ENCODE measurements around the gene KLHL6. TPM values are rescaled to one million over a fixed set of nuclear protein-coding genes. Genes with fewer than 3 reads are reported as not detected.
"Not testable (repeated sequence)": the region's sequence is repeated elsewhere in the genome, so short reads cannot be mapped to it uniquely, and the experiment has no call there.

KLHL6 gene
- polyA plus RNA-seq, 1 of the 3 experiments (the other 2 are of a cell fraction): not detected

GRCh38 chr3:183513046-183513706 lies 42.3 kb downstream of the KLHL6 start:
- CTCF ChIA-PET: interaction anchor here (0.7 to 1.2 kb wide), 2 partner anchors 11 to 224 kb away, joined by 3 read pairs; no protein-coding TSS in a partner anchor
- no peaks in the 10 kb centered on the region for H3K4me1 ChIP-seq (ENCODE audit: control insufficient read depth in 1 of 2, insufficient read depth in 2 of 2, low read depth in 1 of 2, low read length in 1 of 2)
- no peak overlapping the region for H3K27ac ChIP-seq (ENCODE audit: low read depth in 2 of 2, low read length in 1 of 2)
- no peaks in the 10 kb centered on the region for H3K36me3 ChIP-seq (replicated peaks in 1 of 2; ENCODE audit: control insufficient read depth in 1 of 2, insufficient read depth in 2 of 2, low read length in 1 of 2)
- H2AFZ ChIP-seq (ENCODE audit: low read depth): no peak overlapping the region
- H3K4me3 ChIP-seq (ENCODE audit: low read depth in 2 of 2, low read length in 1 of 2): no peak overlapping the region
- H3K9ac ChIP-seq: no peak overlapping the region
- H3K4me2 ChIP-seq: no peak overlapping the region
- H3K79me2 ChIP-seq (ENCODE audit: insufficient read depth): no peaks in the 10 kb centered on the region
- TF ChIP-seq NFIC (IDR thresholded peaks at IDR 0.05; ENCODE audit: borderline replicate concordance): no peak
- no peaks in the 10 kb centered on the region for H4K20me1 ChIP-seq (ENCODE audit: insufficient read depth)
- H3K27me3 ChIP-seq (ENCODE audit: insufficient read depth): peaks cover 6% of the 10 kb centered on the region; the same call in 1 of the 2 replicates
- H3F3A ChIP-seq (replicated peaks; ENCODE audit: insufficient read depth): no peaks in the 10 kb centered on the region
- H3K9me2 ChIP-seq: no peaks in the 10 kb centered on the region
- POLR2A ChIA-PET: no interaction called here
- no peaks in the 10 kb centered on the region for H3K9me3 ChIP-seq
- no peak for DNase-seq
- 72% methylated on average over 6 of the region's 6 CpGs for WGBS (ENCODE audit: low lambda C conversion rate)

DNA sequence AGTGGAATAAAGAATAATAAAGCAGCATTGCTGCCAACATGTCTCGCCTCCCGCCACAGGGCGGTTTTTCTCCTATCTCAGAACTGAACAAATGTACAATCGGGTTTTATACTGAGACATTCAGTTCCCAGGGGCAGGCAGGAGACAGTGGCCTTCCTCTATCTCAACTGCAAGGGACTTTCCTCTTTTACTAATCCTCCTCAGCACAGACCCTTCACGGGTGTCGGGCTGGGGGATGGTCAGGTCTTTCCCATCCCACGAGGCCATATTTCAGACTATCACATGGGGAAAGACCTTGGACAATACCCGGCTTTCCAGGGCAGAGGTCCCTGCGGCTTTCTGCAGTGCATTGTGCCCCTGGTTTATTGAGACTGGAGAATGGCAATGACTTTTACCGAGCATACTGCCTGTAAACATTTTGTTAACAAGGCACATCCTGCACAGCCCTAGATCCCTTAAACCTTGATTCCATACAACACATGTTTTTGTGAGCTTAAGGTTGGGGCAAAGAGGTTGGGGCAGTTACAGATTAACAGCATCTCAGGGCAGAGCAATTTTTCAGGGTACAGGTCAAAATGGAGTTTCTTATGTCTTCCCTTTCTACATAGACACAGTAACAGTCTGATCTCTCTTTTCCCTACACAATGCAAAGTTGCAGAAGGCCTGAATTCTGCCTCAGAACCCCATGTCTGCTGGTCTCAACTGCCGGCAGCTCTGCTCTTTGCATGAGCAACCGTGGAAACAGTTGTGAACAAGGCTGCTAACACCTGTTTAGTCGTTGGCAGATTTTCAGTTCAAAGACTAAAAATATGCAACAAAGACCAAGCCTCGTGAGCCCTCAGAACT lies 44.0 kb downstream of the KLHL6 start:
- H2AFZ ChIP-seq (ENCODE audit: low read depth); H3K9me2 ChIP-seq; H3K4me1 ChIP-seq (ENCODE audit: control insufficient read depth in 1 of 2, insufficient read depth in 2 of 2, low read depth in 1 of 2, low read length in 1 of 2); DNase-seq; H3K9me3 ChIP-seq; H3K36me3 ChIP-seq (replicated peaks in 1 of 2; ENCODE audit: control insufficient read depth in 1 of 2, insufficient read depth in 2 of 2, low read length in 1 of 2); H3F3A ChIP-seq (replicated peaks; ENCODE audit: insufficient read depth); POLR2A ChIA-PET; H3K4me3 ChIP-seq (ENCODE audit: low read depth in 2 of 2, low read length in 1 of 2); H3K27me3 ChIP-seq (ENCODE audit: insufficient read depth); H3K9ac ChIP-seq; H4K20me1 ChIP-seq (ENCODE audit: insufficient read depth); H3K4me2 ChIP-seq; H3K27ac ChIP-seq (ENCODE audit: low read depth in 2 of 2, low read length in 1 of 2); H3K79me2 ChIP-seq (ENCODE audit: insufficient read depth): not testable (repeated sequence)
- CTCF ChIA-PET: interaction anchor here (1.0 to 1.2 kb wide), 2 partner anchors 9 to 30 kb away, joined by 3 read pairs; no protein-coding TSS in a partner anchor
- WGBS (ENCODE audit: low lambda C conversion rate): 73% methylated on average over 14 of the region's 14 CpGs

GRCh38 chr3:183508821-183509220 lies 46.7 kb downstream of the KLHL6 start:
- ChIA-PET CTCF (no interaction called here), POLR2A (no interaction called here)
- H3K27me3 ChIP-seq (ENCODE audit: insufficient read depth): no peaks in the 10 kb centered on the region
- no peak overlapping the region for H3K27ac ChIP-seq (ENCODE audit: low read depth in 2 of 2, low read length in 1 of 2)
- no peak for DNase-seq
- H3K4me2 ChIP-seq: no peak overlapping the region
- no peaks in the 10 kb centered on the region for H3K9me3 ChIP-seq
- H3K9ac ChIP-seq: no peak overlapping the region
- H3K36me3 ChIP-seq (replicated peaks in 1 of 2; ENCODE audit: control insufficient read depth in 1 of 2, insufficient read depth in 2 of 2, low read length in 1 of 2): no peaks in the 10 kb centered on the region
- no peaks in the 10 kb centered on the region for H3K4me1 ChIP-seq (ENCODE audit: control insufficient read depth in 1 of 2, insufficient read depth in 2 of 2, low read depth in 1 of 2, low read length in 1 of 2)
- no peaks in the 10 kb centered on the region for H3F3A ChIP-seq (replicated peaks; ENCODE audit: insufficient read depth)
- H3K79me2 ChIP-seq (ENCODE audit: insufficient read depth): no peaks in the 10 kb centered on the region
- TF ChIP-seq RCOR1 (IDR thresholded peaks at IDR 0.05; ENCODE audit: low read length) (no peak), RXRA (IDR thresholded peaks at IDR 0.05; ENCODE audit: borderline replicate concordance, low read depth) (no peak), MAX (IDR thresholded peaks at IDR 0.05; ENCODE audit: low read depth) (no peak), PBX3 (IDR thresholded peaks at IDR 0.05) (no peak), CTCF (IDR thresholded peaks at IDR 0.05) (no peak), SMC3 (IDR thresholded peaks at IDR 0.05; ENCODE audit: low read depth, low read length) (no peak)
- no peak overlapping the region for H3K4me3 ChIP-seq (ENCODE audit: low read depth in 2 of 2, low read length in 1 of 2)
- no peaks in the 10 kb centered on the region for H3K9me2 ChIP-seq
- H2AFZ ChIP-seq (ENCODE audit: low read depth): no peak overlapping the region
- WGBS (ENCODE audit: low lambda C conversion rate): 58% methylated on average over 2 of the region's 2 CpGs
- H4K20me1 ChIP-seq (ENCODE audit: insufficient read depth): no peaks in the 10 kb centered on the region

All from SK-N-SH (cell line).